HG03196 (cell line): ENCODE data around the gene NELFA.
"Not testable (repeated sequence)": the region's sequence is repeated elsewhere in the genome, so short reads cannot be mapped to it uniquely, and the experiment has no call there.

ENCODE experiments used
- ATAC-seq: cut with Tn5 transposase; IDR thresholded peaks from one replicate; pipeline ENCODE4 v1.9.1; 2021; ENCODE audit not compliant: unreplicated experiment

The NELFA gene

GRCh38 chr4:1994938-1995337, 13.8 kb downstream of the NELFA start:
- ATAC-seq, result no peak

GRCh38 chr4:1993718-1994516, 14.9 kb downstream of the NELFA start:
- not testable (repeated sequence) for ATAC-seq

- ATAC-seq, result no peak
Observed at GRCh38 chr4:1993169-1993516, 15.6 kb downstream of the NELFA start.

GRCh38 chr4:1992468-1993168, 16.2 kb downstream of the NELFA start:
- no peak for ATAC-seq

GRCh38 chr4:1991596-1992434, 17.0 kb downstream of the NELFA start:
- ATAC-seq, result no peak

GRCh38 chr4:1991087-1991486, 17.7 kb downstream of the NELFA start:
- no peak for ATAC-seq

GRCh38 chr4:1990676-1991075, 18.1 kb downstream of the NELFA start:
- ATAC-seq, result no peak

GRCh38 chr4:1990348-1990645, 18.5 kb downstream of the NELFA start:
- no peak for ATAC-seq

GRCh38 chr4:1989533-1990347, 19.0 kb downstream of the NELFA start:
- no peak for ATAC-seq

- ATAC-seq, result no peak
Observed at GRCh38 chr4:1988327-1988724, 20.4 kb downstream of the NELFA start.

- no peak for ATAC-seq
Observed at GRCh38 chr4:1987721-1988326, 20.9 kb downstream of the NELFA start.

- ATAC-seq, result no peak
Observed at GRCh38 chr4:1987296-1987695, 21.5 kb downstream of the NELFA start.

- ATAC-seq, result no peak
Observed at GRCh38 chr4:1986578-1987210, 22.1 kb downstream of the NELFA start.

- no peak for ATAC-seq
Observed at GRCh38 chr4:1985780-1986577, 22.8 kb downstream of the NELFA start.

- ATAC-seq, result no peak
Observed at GRCh38 chr4:1985294-1985693, 23.5 kb downstream of the NELFA start.

- no peak for ATAC-seq
Observed at GRCh38 chr4:1984406-1985191, 24.2 kb downstream of the NELFA start.

GRCh38 chr4:1983846-1984405, 24.8 kb downstream of the NELFA start:
- no peak for ATAC-seq
